Common myeloid progenitor, CD34-positive (primary cell): ENCODE measurements around the gene ARHGAP42.
"Not testable (repeated sequence)": the region's sequence is repeated elsewhere in the genome, so short reads cannot be mapped to it uniquely, and the experiment has no call there.

Experiments used
- CTCF ChIA-PET: fragments of 350-600 bp; sonication (Branson Sonifier 250); formaldehyde crosslinking; loops from one replicate; lab custom pipeline; 2021; ENCODE audit warnings: antibody characterized with exemption; lab: Charles Lee
- POLR2A ChIA-PET: fragments of 350-600 bp; sonication (Branson Sonifier 250); formaldehyde crosslinking; loops from one replicate; lab custom pipeline; 2021; ENCODE audit warnings: antibody characterized with exemption; lab: Charles Lee
- DNase-seq, 3 donors: peaks; one replicate each; pipeline versions ENCODE4 v3.0.0 to v3.0.0-alpha.2; 2013
- H3K27ac ChIP-seq, 2 experiments: 1 replicate in 1 of 2; 2 replicates in 1 of 2; pipeline ENCODE4 v1.7.0; 2013; ENCODE audit warnings: inconsistent platforms in 2 of 2, low read length in 2 of 2, mild to moderate bottlenecking in 2 of 2, low read depth in 1 of 2, moderate library complexity in 1 of 2; ENCODE audit not compliant: severe bottlenecking in 2 of 2, insufficient read depth in 1 of 2, poor library complexity in 1 of 2
- H3K27me3 ChIP-seq, 5 experiments: replicated peaks in 2 of 5; 1 replicate in 3 of 5; 2 replicates in 2 of 5; pipeline versions ENCODE4 v1.6.1 to v1.7.0; 2013; ENCODE audit warnings: low read length in 4 of 5, mild to moderate bottlenecking in 2 of 5, moderate library complexity in 2 of 5, inconsistent platforms in 1 of 5; ENCODE audit not compliant: insufficient read depth in 5 of 5, control insufficient read depth in 4 of 5
- H3K36me3 ChIP-seq, 4 experiments: 1 replicate in 2 of 4; 2 replicates in 2 of 4; pipeline versions ENCODE4 v1.6.1 to v1.7.0; 2013; ENCODE audit warnings: low read length in 3 of 4, control low read depth in 1 of 4, mild to moderate bottlenecking in 1 of 4; ENCODE audit not compliant: control insufficient read depth in 4 of 4, insufficient read depth in 4 of 4
- H3K4me1 ChIP-seq, 4 experiments: 1 replicate in 3 of 4; 2 replicates in 1 of 4; pipeline versions ENCODE4 v1.6.1 to v1.7.1; 2013; ENCODE audit warnings: low read length in 3 of 4, mild to moderate bottlenecking in 3 of 4, control low read depth in 1 of 4, inconsistent platforms in 1 of 4, moderate library complexity in 1 of 4; ENCODE audit not compliant: control insufficient read depth in 4 of 4, insufficient read depth in 4 of 4; ENCODE audit errors: control extremely low read depth in 1 of 4
- H3K4me3 ChIP-seq, 7 experiments: 1 replicate in 4 of 7; 2 replicates in 3 of 7; pipeline versions ENCODE4 v1.5.1 to v1.7.0; 2013; ENCODE audit warnings: mild to moderate bottlenecking in 7 of 7, low read length in 6 of 7, moderate library complexity in 6 of 7, inconsistent platforms in 2 of 7, low read depth in 2 of 7, control low read depth in 1 of 7; ENCODE audit not compliant: insufficient read depth in 4 of 7, control insufficient read depth in 1 of 7; ENCODE audit errors: extremely low read depth in 1 of 7
- H3K9me3 ChIP-seq, 5 experiments: 1 replicate in 4 of 5; 2 replicates in 1 of 5; pipeline versions ENCODE4 v1.6.1 to v1.7.1; 2013; ENCODE audit warnings: low read length in 4 of 5, mild to moderate bottlenecking in 2 of 5, inconsistent platforms in 1 of 5, low read depth in 1 of 5, moderate library complexity in 1 of 5; ENCODE audit not compliant: control insufficient read depth in 4 of 5, insufficient read depth in 2 of 5; ENCODE audit errors: control extremely low read depth in 1 of 5
- WGBS: methylation state at CpG from one replicate; pipeline ENCODE4 v1.1.5; 2013; ENCODE audit not compliant: insufficient coverage; 5-methylcytosine and 5-hydroxymethylcytosine counted together

ARHGAP42 gene

GRCh38 chr11:100641456-100641855 lies 45.6 kb upstream of the ARHGAP42 start:
- H3K4me3 ChIP-seq = no peak overlapping the region
- H3K27ac ChIP-seq = no peak overlapping the region
- DNase-seq = no peak
- WGBS = 100% methylated on average over 1 of the region's 5 CpGs
- no peaks in the 10 kb centered on the region for H3K4me1 ChIP-seq
- no peaks in the 10 kb centered on the region for H3K36me3 ChIP-seq
- POLR2A ChIA-PET = no interaction called here
- H3K27me3 ChIP-seq = peaks cover 0 to 3% (median 0%) of the 10 kb centered on the region in 5 experiments
- H3K9me3 ChIP-seq = no peaks in the 10 kb centered on the region
- CTCF ChIA-PET = no interaction called here

GRCh38 chr11:100646545-100646944 lies 40.5 kb upstream of the ARHGAP42 start:
- 100% methylated on average over 1 of the region's 2 CpGs for WGBS
- CTCF ChIA-PET = no interaction called here
- no peak overlapping the region for H3K4me3 ChIP-seq
- H3K4me1 ChIP-seq = no peaks in the 10 kb centered on the region
- H3K9me3 ChIP-seq = no peaks in the 10 kb centered on the region
- no peak overlapping the region for H3K27ac ChIP-seq
- POLR2A ChIA-PET = no interaction called here
- DNase-seq = no peak
- H3K36me3 ChIP-seq = no peaks in the 10 kb centered on the region
- H3K27me3 ChIP-seq = peaks cover 0 to 3% (median 0%) of the 10 kb centered on the region in 5 experiments

- WGBS = 96% methylated on average over 4 of the region's 4 CpGs
- H3K36me3 ChIP-seq = no peaks in the 10 kb centered on the region
- no peaks in the 10 kb centered on the region for H3K27me3 ChIP-seq
- H3K9me3 ChIP-seq = no peaks in the 10 kb centered on the region
- no peaks in the 10 kb centered on the region for H3K4me1 ChIP-seq
- ChIA-PET POLR2A (no interaction called here), CTCF (interaction anchor here (1.0 kb wide), 1 partner anchor 10 kb away, joined by 3 read pairs; no protein-coding TSS in a partner anchor)
- no peak for DNase-seq
- H3K27ac ChIP-seq = no peak overlapping the region
- no peak overlapping the region for H3K4me3 ChIP-seq
Measured at GRCh38 chr11:100647861-100648260, 39.2 kb upstream of the ARHGAP42 start.

GRCh38 chr11:100663583-100663982 lies 23.5 kb upstream of the ARHGAP42 start:
- H3K27me3 ChIP-seq = no peaks in the 10 kb centered on the region
- H3K4me3 ChIP-seq = no peak overlapping the region
- WGBS = no CpG with 5 or more reads among the region's 1 CpG
- no peaks in the 10 kb centered on the region for H3K4me1 ChIP-seq
- no peak overlapping the region for H3K27ac ChIP-seq
- no peak for DNase-seq
- CTCF ChIA-PET = no interaction called here
- POLR2A ChIA-PET = no interaction called here
- no peaks in the 10 kb centered on the region for H3K36me3 ChIP-seq
- H3K9me3 ChIP-seq = no peaks in the 10 kb centered on the region

- Histone ChIP-seq H3K4me1 (no peaks in the 10 kb centered on the region), H3K4me3 (no peak overlapping the region), H3K27me3 (no peaks in the 10 kb centered on the region), H3K9me3 (no peaks in the 10 kb centered on the region), H3K36me3 (no peaks in the 10 kb centered on the region), H3K27ac (no peak overlapping the region)
- ChIA-PET CTCF (interaction anchor here (1.1 kb wide), 1 partner anchor 14 kb away, joined by 3 read pairs; no protein-coding TSS in a partner anchor), POLR2A (no interaction called here)
- DNase-seq = no peak
- WGBS = 90% methylated on average over 3 of the region's 4 CpGs
Measured at GRCh38 chr11:100663996-100664395, 23.1 kb upstream of the ARHGAP42 start.

- H3K36me3 ChIP-seq, H3K27me3 ChIP-seq, H3K4me1 ChIP-seq, H3K4me3 ChIP-seq, DNase-seq, CTCF ChIA-PET, H3K27ac ChIP-seq, H3K9me3 ChIP-seq, POLR2A ChIA-PET: not testable (repeated sequence)
- WGBS = 100% methylated on average over 1 of the region's 3 CpGs
Measured at GRCh38 chr11:100666816-100667215, 20.3 kb upstream of the ARHGAP42 start.

GRCh38 chr11:100667449-100667848 lies 19.6 kb upstream of the ARHGAP42 start:
- 58% methylated on average over 3 of the region's 6 CpGs for WGBS
- no peaks in the 10 kb centered on the region for H3K4me1 ChIP-seq
- POLR2A ChIA-PET = no interaction called here

More at GRCh38 chr11:100667449-100667848, 19.6 kb upstream of the ARHGAP42 start:
- no peaks in the 10 kb centered on the region for H3K36me3 ChIP-seq
- CTCF ChIA-PET = no interaction called here
- no peaks in the 10 kb centered on the region for H3K27me3 ChIP-seq
- H3K27ac ChIP-seq = no peak overlapping the region
- H3K4me3 ChIP-seq = no peak overlapping the region
- no peaks in the 10 kb centered on the region for H3K9me3 ChIP-seq
- no peak for DNase-seq
